Stomach smooth muscle (tissue), 2 donors: Measurements from ENCODE around the gene DARS1.

Experiments used
- H3K27ac ChIP-seq: one replicate; pipeline ENCODE4 v1.7.0; 2013; ENCODE audit warnings: mild to moderate bottlenecking, low read length, inconsistent platforms
- H3K27me3 ChIP-seq, 2 donors: one replicate each; pipeline ENCODE4 v1.7.0; 2013; ENCODE audit warnings: low read length in 2 of 2; ENCODE audit not compliant: insufficient read depth in 2 of 2, control insufficient read depth in 1 of 2
- H3K36me3 ChIP-seq, 2 donors: one replicate each; pipeline ENCODE4 v1.7.0; 2013; ENCODE audit warnings: low read length in 2 of 2; ENCODE audit not compliant: control insufficient read depth in 2 of 2, insufficient read depth in 2 of 2
- H3K4me1 ChIP-seq: one replicate; pipeline ENCODE4 v1.7.0; 2013; ENCODE audit warnings: low read length; ENCODE audit not compliant: control insufficient read depth, insufficient read depth
- H3K4me3 ChIP-seq, 2 donors: one replicate each; pipeline ENCODE4 v1.7.0; 2013; ENCODE audit warnings: low read length in 2 of 2
- H3K9ac ChIP-seq, 2 donors: one replicate each; pipeline ENCODE4 v1.7.0; 2013; ENCODE audit warnings: low read length in 2 of 2, mild to moderate bottlenecking in 1 of 2
- H3K9me3 ChIP-seq, 2 donors: one replicate each; pipeline ENCODE4 v1.7.0; 2013; ENCODE audit warnings: low read length in 2 of 2; ENCODE audit not compliant: control insufficient read depth in 2 of 2
- donor health status: healthy.
- donor health status: Pancreatic carcinoma.

DARS1 gene

GRCh38 chr2:136016427-136016826 is 31.0 kb upstream of the DARS1 start:
- Histone ChIP-seq H3K4me1 (peaks cover 10% of the 10 kb centered on the region), H3K36me3 (no peaks in the 10 kb centered on the region), H3K4me3 (no peak overlapping the region), H3K27me3 (no peaks in the 10 kb centered on the region), H3K9ac (no peak overlapping the region), H3K9me3 (no peaks in the 10 kb centered on the region), H3K27ac (no peak overlapping the region)

GRCh38 chr2:136015699-136016098 is 30.3 kb upstream of the DARS1 start:
- no peaks in the 10 kb centered on the region for H3K9me3 ChIP-seq
- no peaks in the 10 kb centered on the region for H3K27me3 ChIP-seq
- H3K4me1 ChIP-seq: peaks cover 10% of the 10 kb centered on the region
- H3K4me3 ChIP-seq: no peak overlapping the region
- H3K36me3 ChIP-seq: no peaks in the 10 kb centered on the region
- no peak overlapping the region for H3K27ac ChIP-seq
- no peak overlapping the region for H3K9ac ChIP-seq

- H3K4me1 ChIP-seq: peaks cover 7% of the 10 kb centered on the region
- H3K4me3 ChIP-seq: no peak overlapping the region
- no peaks in the 10 kb centered on the region for H3K9me3 ChIP-seq
- H3K27ac ChIP-seq: peak overlapping the region; percentile 18
- no peaks in the 10 kb centered on the region for H3K27me3 ChIP-seq
- no peak overlapping the region for H3K9ac ChIP-seq
- no peaks in the 10 kb centered on the region for H3K36me3 ChIP-seq
Observed at GRCh38 chr2:136014411-136014810, 29.0 kb upstream of the DARS1 start.

- Histone ChIP-seq H3K27ac (peak overlapping the region; percentile 18), H3K9ac (no peak overlapping the region), H3K4me1 (peaks cover 7% of the 10 kb centered on the region), H3K36me3 (no peaks in the 10 kb centered on the region), H3K9me3 (no peaks in the 10 kb centered on the region), H3K27me3 (no peaks in the 10 kb centered on the region), H3K4me3 (no peak overlapping the region)
Observed at GRCh38 chr2:136013955-136014354, 28.5 kb upstream of the DARS1 start.

- Histone ChIP-seq H3K4me3 (no peak overlapping the region), H3K9me3 (no peaks in the 10 kb centered on the region), H3K4me1 (peaks cover 7% of the 10 kb centered on the region), H3K9ac (no peak overlapping the region), H3K36me3 (no peaks in the 10 kb centered on the region), H3K27ac (no peak overlapping the region), H3K27me3 (no peaks in the 10 kb centered on the region)
Observed at GRCh38 chr2:136013136-136013685, 27.8 kb upstream of the DARS1 start.

- H3K4me3 ChIP-seq: no peak overlapping the region
- H3K27ac ChIP-seq: no peak overlapping the region
- H3K27me3 ChIP-seq: no peaks in the 10 kb centered on the region
- H3K4me1 ChIP-seq: peaks cover 7% of the 10 kb centered on the region
- H3K9me3 ChIP-seq: no peaks in the 10 kb centered on the region
- no peaks in the 10 kb centered on the region for H3K36me3 ChIP-seq
- H3K9ac ChIP-seq: no peak overlapping the region
Observed at GRCh38 chr2:136012315-136012714, 26.9 kb upstream of the DARS1 start.

GRCh38 chr2:136010126-136010525 is 24.7 kb upstream of the DARS1 start:
- Histone ChIP-seq H3K4me3 (no peak overlapping the region), H3K27me3 (no peaks in the 10 kb centered on the region), H3K27ac (no peak overlapping the region), H3K9ac (no peak overlapping the region), H3K36me3 (no peaks in the 10 kb centered on the region), H3K9me3 (no peaks in the 10 kb centered on the region), H3K4me1 (peaks cover 7% of the 10 kb centered on the region)

- Histone ChIP-seq H3K4me3 (no peak overlapping the region), H3K36me3 (no peaks in the 10 kb centered on the region), H3K4me1 (no peaks in the 10 kb centered on the region), H3K27me3 (no peaks in the 10 kb centered on the region), H3K27ac (no peak overlapping the region), H3K9me3 (no peaks in the 10 kb centered on the region), H3K9ac (no peak overlapping the region)
Observed at GRCh38 chr2:136008205-136008865, 22.9 kb upstream of the DARS1 start.

GRCh38 chr2:136006658-136007057 is 21.2 kb upstream of the DARS1 start:
- no peak overlapping the region for H3K9ac ChIP-seq
- no peak overlapping the region for H3K4me3 ChIP-seq
- H3K9me3 ChIP-seq: no peaks in the 10 kb centered on the region
- H3K27ac ChIP-seq: no peak overlapping the region
- H3K27me3 ChIP-seq: no peaks in the 10 kb centered on the region
- H3K4me1 ChIP-seq: no peaks in the 10 kb centered on the region
- H3K36me3 ChIP-seq: no peaks in the 10 kb centered on the region

- no peak overlapping the region for H3K9ac ChIP-seq
- no peaks in the 10 kb centered on the region for H3K27me3 ChIP-seq
- no peaks in the 10 kb centered on the region for H3K36me3 ChIP-seq
- no peak overlapping the region for H3K4me3 ChIP-seq
- H3K9me3 ChIP-seq: no peaks in the 10 kb centered on the region
- H3K27ac ChIP-seq: no peak overlapping the region
- peaks cover under 1% of the 10 kb centered on the region for H3K4me1 ChIP-seq
Observed at GRCh38 chr2:136005462-136006196, 20.2 kb upstream of the DARS1 start.

GRCh38 chr2:136004965-136005364 is 19.5 kb upstream of the DARS1 start:
- Histone ChIP-seq H3K27ac (no peak overlapping the region), H3K4me1 (peaks cover 7% of the 10 kb centered on the region), H3K27me3 (no peaks in the 10 kb centered on the region), H3K36me3 (no peaks in the 10 kb centered on the region), H3K4me3 (no peak overlapping the region), H3K9ac (no peak overlapping the region), H3K9me3 (no peaks in the 10 kb centered on the region)
